HepG2 (cell line): Measurements from ENCODE around the gene VAMP4. TPM values are rescaled to one million over a fixed set of nuclear protein-coding genes. Genes with fewer than 3 reads are reported as not detected.
A peak's percentile ranks its signal among the peaks of the same experiment; 100 is the strongest.

Experiments
- CREB1 ChIP-seq, 2 experiments: fragments of 450-650 bp in 1 of 2; IDR thresholded peaks; 2 replicates each; pipeline ENCODE4 v1.6.1; 2016 to 2017; ENCODE audit warnings: control low read depth in 1 of 2, mild to moderate bottlenecking in 1 of 2, missing compliant biosample characterization in 1 of 2, missing genetic modification characterization in 1 of 2
- HNRNPUL1 ChIP-seq: fragments of 200-400 bp; formaldehyde crosslinking; IDR thresholded peaks from 2 replicates; pipeline ENCODE4 v1.6.1; 2017; ENCODE audit warnings: low read depth, mild to moderate bottlenecking, low read length, moderate library complexity
- KIAA2018 ChIP-seq: sonication (generic); formaldehyde crosslinking; IDR thresholded peaks from 2 replicates; pipeline ENCODE4 v1.5.0; 2020; ENCODE audit warnings: mild to moderate bottlenecking, missing genetic modification reagents, borderline replicate concordance
- REST ChIP-seq, 2 experiments: IDR thresholded peaks; 2 replicates each; pipeline ENCODE4 v1.6.1; 2011 to 2012; ENCODE audit warnings: low read length in 2 of 2, borderline replicate concordance in 1 of 2, low read depth in 1 of 2, mild to moderate bottlenecking in 1 of 2, moderate library complexity in 1 of 2
- RFX5 ChIP-seq: IDR thresholded peaks from 2 replicates; pipeline ENCODE4 v1.6.1; 2011; ENCODE audit warnings: low read depth, low read length, improper control_type of control experiment
- THAP11 ChIP-seq: IDR thresholded peaks from 2 replicates; pipeline ENCODE4 v1.6.1; 2016; ENCODE audit warnings: missing biosample characterization, missing genetic modification reagents
- TMF1 ChIP-seq: sonication (generic); formaldehyde crosslinking; IDR thresholded peaks from 2 replicates; pipeline ENCODE4 v1.8.1; 2022; ENCODE audit warnings: low read depth, missing genetic modification reagents
- ZBTB1 ChIP-seq: sonication (generic); formaldehyde crosslinking; IDR thresholded peaks from 2 replicates; pipeline ENCODE4 v1.4.0; 2020; ENCODE audit warnings: missing genetic modification reagents, borderline replicate concordance
- ZBTB14 ChIP-seq: sonication (generic); formaldehyde crosslinking; IDR thresholded peaks from 2 replicates; pipeline ENCODE4 v1.4.0; 2020; ENCODE audit warnings: missing genetic modification reagents
- ZNF235 ChIP-seq: sonication (generic); formaldehyde crosslinking; IDR thresholded peaks from 2 replicates; pipeline ENCODE4 v1.8.1; 2023; ENCODE audit warnings: mild to moderate bottlenecking, missing genetic modification reagents, borderline replicate concordance
- ZNF580 ChIP-seq: IDR thresholded peaks from 2 replicates; pipeline ENCODE4 v1.6.1; 2016; ENCODE audit warnings: low read depth, borderline replicate concordance
- polyA plus RNA-seq, 8 experiments: library from polyadenylated mRNA; depleted of rRNA in 3 of 8; stranded (reverse) in 7 of 8; unstranded in 1 of 8; fragments of >200 nt; fragmentation: Illumina TruSeq in 4 of 8; extraction: Trizol in 4 of 8; gene quantifications; 2 replicates each; pipeline versions ENCODE4 v1.2.1 to v1.2.3, GENCODE V29; 2011 to 2016; ENCODE audit warnings: low read depth in 4 of 8, missing spikeins in 1 of 8, mixed read lengths in 1 of 8; ENCODE audit not compliant: insufficient read depth in 1 of 8
- total RNA-seq, 5 experiments: library from RNA; depleted of rRNA; stranded (reverse); fragments of >200 nt; fragmentation: Illumina TruSeq; extraction: Trizol; gene quantifications; 2 replicates each; pipeline ENCODE4 v1.2.3, GENCODE V29; 2016; ENCODE audit warnings: low read depth in 1 of 5
- TF ChIP-seq, protein P1 (sequence below): sonication (generic); formaldehyde crosslinking; IDR thresholded peaks from 2 replicates; pipeline ENCODE4 v1.8.1; 2023; ENCODE audit warnings: mild to moderate bottlenecking, missing genetic modification reagents

The VAMP4 gene
- total and polyA plus RNA-seq, 2 of the 13 experiments (the other 11 are each of a cell fraction or from before 2014, with no cell fraction given), result 1.4 to 2.0 TPM

GRCh38 chr1:171781176-171781875 is 39.5 kb upstream of the VAMP4 start, which contains the start of gene METTL13 (continued):
- peak; percentile 62; the same call in 1 of the 2 replicates for TF ChIP-seq KIAA2018
- no peak for TF ChIP-seq ZBTB14 (CRISPR knock-in tag)
- TF ChIP-seq REST (IDR thresholded peaks at IDR 0.05; ENCODE audit: borderline replicate concordance in 1 of 2, low read depth in 1 of 2, low read length in 2 of 2), result peak in 1 of 2 experiments; percentile 50; a peak in 1 of 4 replicates
- 0 out of 2 replicates have a peak, but pooled peaks have one; percentile 37 for TF ChIP-seq ZNF235 (CRISPR knock-in tag)
- TF ChIP-seq CREB1 (IDR thresholded peaks at IDR 0.05), result peak; percentile 92
- peak; percentile 97 for TF ChIP-seq CREB1 (CRISPR knock-in tag; IDR thresholded peaks at IDR 0.05)
- TF ChIP-seq THAP11 (CRISPR knock-in tag), result peak; percentile 90
- TF ChIP-seq ZNF580 (CRISPR knock-in tag), result peak; percentile 70; the same call in 1 of the 2 replicates
- 0 out of 2 replicates have a peak, but pooled peaks have one; percentile 50 for TF ChIP-seq TMF1 (CRISPR knock-in tag)
- TF ChIP-seq, protein P1, sequence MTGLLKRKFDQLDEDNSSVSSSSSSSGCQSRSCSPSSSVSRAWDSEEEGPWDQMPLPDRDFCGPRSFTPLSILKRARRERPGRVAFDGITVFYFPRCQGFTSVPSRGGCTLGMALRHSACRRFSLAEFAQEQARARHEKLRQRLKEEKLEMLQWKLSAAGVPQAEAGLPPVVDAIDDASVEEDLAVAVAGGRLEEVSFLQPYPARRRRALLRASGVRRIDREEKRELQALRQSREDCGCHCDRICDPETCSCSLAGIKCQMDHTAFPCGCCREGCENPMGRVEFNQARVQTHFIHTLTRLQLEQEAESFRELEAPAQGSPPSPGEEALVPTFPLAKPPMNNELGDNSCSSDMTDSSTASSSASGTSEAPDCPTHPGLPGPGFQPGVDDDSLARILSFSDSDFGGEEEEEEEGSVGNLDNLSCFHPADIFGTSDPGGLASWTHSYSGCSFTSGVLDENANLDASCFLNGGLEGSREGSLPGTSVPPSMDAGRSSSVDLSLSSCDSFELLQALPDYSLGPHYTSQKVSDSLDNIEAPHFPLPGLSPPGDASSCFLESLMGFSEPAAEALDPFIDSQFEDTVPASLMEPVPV (CRISPR knock-in tag), result 0 out of 2 replicates have a peak, but pooled peaks have one; percentile 23
- no peak for TF ChIP-seq HNRNPUL1
- TF ChIP-seq RFX5, result peak; percentile 79
- no peak for TF ChIP-seq ZBTB1 (CRISPR knock-in tag)
